GOT3 (cell line): ENCODE measurements around the gene C15orf61.

Source experiments
- DNase-seq: peaks from one replicate; lab custom pipeline; 2025; ENCODE audit warnings: mixed read lengths; lab: John Stamatoyannopoulos, UW

The C15orf61 gene

DNA sequence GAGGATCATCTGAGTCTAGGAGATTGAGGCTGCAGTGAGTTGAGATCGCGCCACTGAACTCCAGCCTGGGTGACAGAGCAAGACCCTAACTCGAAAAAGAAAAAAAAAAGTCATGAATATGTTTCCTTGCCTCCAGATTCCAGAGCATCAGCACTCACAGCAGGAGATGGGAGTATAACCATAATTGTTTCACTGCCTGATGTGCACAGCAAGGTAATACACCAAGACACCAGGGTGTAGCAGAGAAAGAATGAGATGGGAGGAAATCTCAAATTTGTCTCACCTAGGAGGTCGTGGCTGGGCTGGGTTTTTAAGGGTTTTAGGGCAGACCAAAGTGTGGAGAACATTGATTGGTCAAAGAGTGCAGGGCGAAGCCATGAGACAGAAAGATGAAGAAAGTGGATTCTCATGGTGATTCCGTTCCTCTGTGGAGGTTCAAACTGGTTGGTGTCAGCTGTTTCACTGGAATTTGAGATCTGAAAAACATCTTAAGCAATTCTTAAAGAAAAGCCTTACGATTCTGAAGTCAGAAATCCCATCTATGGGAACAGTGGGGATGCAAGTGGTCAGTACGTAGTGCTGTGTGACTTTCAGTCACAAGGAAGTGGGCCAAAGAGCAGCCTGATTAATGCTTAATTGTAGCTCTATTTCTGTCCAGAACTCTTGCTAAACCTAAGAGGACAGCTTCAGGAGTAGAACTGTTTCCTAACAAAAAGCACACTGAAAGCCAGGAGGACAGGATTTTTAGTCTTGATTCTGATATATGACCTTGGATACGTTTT, 7.8 kb upstream of the C15orf61 start:
- no peak for DNase-seq

- no peak for DNase-seq
Observed at GRCh38 chr15:67515090-67515489, 5.8 kb upstream of the C15orf61 start.

- DNase-seq = no peak
Observed at GRCh38 chr15:67515557-67515956, 5.4 kb upstream of the C15orf61 start.

DNA sequence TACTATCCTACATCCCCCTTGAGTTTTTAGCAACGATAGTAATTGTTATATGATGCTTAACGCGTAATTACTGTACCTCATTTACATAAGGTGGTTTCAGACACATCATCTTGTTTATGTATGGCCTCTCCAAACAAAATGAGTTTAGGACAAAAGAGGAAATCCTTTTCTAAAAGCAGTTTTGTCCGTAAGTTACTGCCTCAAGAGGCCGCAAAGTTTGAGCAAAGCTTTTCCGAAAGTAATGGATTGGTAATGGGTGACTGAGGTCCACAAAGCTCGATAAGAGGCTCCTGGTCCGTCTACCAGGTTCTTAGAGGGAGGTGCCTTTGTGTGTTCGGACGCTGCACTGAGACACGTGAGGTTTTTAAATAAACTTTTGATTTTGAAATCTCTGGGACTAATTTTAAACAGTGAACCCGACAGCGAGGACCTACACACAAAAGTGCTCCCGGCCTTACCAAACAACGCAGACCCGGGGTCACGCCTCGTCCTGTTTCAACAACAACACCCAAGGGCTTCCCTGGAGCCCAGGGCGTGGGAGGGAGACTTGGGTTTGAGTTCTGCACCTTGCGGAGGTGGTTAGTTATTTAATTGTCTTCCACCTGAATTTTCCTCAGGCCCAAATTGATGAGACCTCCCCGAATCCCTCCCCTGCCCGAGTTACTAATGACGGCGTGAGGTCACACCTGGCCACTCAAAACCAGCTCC, 456 bp upstream of the C15orf61 start:
- DNase-seq = no peak

DNA sequence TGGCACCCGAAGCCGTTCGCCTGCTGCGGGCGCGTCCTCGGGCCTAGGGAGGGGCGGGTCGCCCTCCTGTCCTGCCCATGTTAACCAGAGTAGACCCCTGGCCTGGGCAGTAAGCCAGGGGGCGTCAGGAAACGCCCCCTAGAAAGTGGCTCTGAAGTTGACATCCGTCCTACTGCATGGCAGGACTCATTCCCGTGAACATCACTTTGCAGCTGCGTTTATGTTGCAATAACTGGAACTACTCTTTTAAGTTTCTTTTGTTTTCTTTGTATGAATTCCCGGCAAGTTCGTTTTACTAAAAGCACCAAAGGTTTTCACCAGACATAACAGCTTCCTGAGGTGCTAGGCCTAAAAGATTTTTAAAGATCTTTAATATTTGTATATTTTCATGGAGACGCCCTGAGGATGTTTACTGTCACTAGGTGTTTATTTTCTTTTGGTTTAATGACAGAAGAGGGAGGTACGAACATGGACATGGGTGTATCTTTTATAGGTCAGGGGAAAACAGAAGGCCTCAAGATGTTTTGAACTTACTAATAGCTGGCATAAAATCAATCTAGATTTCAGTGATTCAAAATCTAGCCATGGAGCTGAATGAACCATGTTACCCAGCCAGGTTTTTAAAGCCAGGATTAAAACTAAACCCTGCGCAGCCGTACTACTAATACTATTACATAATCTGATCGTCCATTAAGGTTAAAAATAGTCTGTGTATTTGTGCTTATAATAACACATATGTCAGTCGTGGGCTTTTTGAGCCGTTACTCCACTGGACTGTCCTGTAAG, 1.0 kb downstream of the C15orf61 start:
- DNase-seq = no peak

- no peak for DNase-seq
Observed at GRCh38 chr15:67523330-67523729, 2.4 kb downstream of the C15orf61 start.

DNA sequence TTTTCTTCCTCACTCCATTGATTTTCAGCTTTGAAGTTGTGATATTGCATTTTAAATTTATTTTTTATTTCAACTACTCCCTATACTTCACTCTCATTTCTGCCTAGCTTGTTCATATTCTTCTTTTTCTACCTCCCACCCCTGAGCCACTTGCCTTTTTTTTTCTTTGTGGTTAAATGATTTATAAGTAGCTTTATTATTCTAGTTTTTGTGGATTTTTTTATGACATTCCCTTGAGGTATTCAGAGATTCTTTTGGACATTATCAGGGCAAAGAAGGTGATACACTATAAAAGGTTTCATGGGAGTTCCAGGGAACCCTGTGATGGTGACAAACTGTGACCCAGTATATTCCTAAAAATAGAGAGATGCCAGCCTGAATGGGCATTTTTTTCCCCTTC, 3.3 kb downstream of the C15orf61 start:
- no peak for DNase-seq

DNA sequence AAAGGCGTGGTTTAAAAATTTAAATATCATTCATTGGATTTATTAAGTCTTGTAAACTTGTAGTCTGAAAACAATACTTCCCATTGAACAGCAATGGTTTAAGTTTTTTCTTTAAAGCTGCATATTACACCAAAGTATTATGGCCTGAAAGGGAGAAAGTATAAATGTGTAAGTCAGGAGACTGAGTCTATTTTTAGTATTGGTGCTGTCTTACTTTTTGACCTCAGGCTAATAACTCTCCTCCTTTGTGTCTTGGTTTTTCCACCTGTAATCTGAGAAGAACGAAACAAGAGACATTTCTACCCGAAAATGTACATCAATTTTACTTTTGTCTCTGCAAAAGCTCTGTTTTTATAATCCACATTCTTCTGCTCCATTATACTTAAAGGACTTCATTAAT, 7.6 kb downstream of the C15orf61 start:
- no peak for DNase-seq

GRCh38 chr15:67531379-67531914, 10.5 kb downstream of the C15orf61 start:
- DNase-seq = no peak

DNA sequence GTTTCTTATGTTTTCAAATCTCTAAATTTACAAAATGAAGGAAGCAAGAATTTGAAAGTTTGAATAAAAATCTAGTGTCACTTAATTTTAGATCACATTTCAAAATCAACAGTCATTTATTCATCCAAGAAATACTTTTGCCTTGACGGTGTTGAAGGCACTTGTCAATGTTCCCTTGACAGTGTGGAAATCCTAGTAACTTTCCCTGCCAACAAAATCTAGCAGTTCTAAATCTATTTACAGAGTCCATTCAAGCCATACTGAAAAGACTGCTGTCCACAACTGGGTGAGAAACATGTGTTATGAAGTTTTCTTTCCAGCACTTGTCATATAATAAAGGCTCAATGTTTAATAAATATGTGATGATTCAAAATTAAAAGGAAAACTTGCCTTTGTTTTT, 12.9 kb downstream of the C15orf61 start:
- DNase-seq = no peak

GRCh38 chr15:67534360-67534759, 13.4 kb downstream of the C15orf61 start:
- no peak for DNase-seq

DNA sequence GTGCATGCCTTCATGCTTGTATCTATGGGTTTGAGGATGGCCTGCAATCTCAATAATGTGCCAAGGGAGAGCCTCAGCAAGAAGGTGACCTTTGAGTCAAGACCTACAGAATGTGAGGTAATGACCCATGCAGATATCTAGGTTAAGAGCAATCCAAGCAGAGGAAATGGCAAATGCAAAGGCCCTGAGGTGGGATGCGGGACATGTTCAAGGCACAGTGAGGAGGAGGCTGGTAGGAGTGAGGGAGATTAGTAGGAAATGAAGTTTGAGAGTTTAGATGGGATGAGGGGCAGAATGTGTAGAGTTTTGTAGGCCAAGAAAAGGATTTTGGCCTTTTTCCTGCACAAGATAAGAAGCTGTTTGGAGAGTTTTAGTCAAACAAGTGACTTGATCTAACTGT, 16.8 kb downstream of the C15orf61 start:
- no peak for DNase-seq

DNA sequence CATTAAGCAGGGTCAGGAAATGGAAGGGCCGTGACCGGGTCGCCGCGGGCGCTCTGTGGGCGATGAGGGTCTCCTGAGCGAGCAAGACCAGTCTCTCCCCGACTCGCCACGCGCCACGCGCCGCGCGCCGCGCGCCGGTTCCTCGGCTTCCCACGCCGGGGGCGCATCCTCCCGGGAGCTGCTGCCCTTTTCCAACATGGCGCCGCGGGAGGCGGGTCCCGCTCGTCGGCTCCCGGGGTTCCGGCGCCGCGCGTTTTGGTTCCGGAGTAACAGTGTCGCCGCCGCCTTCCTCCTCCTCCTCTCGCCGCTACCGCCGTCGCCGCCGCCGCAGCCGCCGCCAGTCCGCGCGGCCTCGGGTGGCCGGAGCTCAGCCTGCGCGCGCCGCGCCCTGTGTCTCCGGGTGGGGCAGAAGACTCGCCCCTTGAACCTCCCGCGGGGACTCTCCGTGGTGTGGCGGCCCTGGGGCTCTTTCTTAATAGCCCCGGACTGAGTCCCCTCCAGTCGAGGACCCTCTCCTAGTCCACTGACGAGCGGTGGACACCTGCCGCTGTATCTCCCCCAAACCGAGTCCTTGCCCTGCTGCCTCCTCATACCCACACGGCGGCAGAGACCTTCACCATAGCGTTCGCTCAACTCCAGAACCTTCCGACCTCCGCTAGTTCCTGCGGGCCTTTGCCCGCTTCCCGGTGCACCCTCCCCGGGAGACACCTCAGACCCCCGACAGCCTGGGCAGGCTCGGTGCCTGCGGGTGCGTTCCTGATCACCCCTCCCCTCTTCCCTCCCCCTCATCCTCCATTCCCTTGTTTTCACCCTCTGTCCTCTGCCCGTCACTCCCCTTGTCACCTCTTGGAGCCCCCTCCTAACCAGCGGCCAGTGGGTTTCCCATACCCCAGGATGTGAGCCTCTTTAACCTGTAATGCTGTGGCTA, 21.8 kb downstream of the C15orf61 start, which contains the start of gene MAP2K5:
TSS of gene MAP2K5 (plus strand) at position 284 of the 928 bp plus-strand sequence. CDS start at position 917, 633 bp downstream.
- peak; percentile 42 for DNase-seq

DNA sequence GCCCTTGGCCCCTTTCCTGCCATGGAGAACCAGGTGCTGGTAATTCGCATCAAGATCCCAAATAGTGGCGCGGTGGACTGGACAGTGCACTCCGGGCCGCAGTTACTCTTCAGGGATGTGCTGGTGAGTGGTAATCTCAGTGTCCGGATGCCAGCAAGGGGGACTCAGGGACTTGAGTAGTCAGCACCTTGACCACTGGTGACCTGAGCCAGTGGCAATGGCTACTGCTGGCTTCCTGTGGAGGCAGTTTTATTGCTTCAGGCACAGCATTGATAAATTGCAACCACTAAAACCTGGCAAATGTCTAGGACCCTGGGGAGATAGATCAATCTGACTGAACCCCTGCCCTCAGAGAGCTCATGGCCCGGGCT, 22.4 kb downstream of the C15orf61 start:
- no peak for DNase-seq

DNA sequence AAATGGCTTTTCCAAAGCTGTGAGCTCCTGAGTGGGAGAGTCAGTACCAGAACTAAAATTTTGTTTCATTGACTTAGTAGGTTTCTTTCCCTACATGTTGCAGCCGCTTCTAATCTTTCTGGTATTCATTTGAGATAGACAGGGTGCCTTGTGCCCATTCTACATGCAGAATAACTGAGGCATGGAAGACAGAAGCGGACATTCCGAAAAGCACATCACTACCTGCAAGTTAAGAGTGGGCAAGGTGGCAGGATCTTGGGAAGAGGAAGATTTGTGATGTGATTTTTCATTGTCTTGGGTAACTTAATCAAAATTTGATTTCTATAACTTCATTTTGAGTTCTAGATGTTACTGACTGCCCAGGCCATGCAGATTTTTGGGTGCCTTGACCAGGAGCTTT, 23.5 kb downstream of the C15orf61 start:
- no peak for DNase-seq

DNA sequence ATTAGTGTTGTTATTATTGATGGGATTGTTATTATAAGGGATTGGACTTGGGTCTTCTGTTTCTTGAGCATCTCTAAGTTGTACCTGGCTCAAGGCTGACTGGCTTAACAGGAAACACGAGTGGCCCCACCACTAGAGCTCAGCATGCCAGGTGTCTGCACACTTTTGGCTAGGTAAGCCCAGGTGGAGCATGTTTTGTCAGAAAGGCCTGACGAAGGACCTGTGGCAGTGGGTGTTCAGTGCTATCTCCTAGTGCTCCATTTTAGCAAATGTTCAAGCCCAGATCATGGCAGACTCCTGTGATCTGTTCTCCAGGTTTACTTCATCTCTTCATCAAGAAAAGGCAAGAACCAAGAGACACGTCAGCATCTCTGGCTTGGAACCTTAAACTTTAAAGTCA, 24.9 kb downstream of the C15orf61 start:
- no peak for DNase-seq

DNA sequence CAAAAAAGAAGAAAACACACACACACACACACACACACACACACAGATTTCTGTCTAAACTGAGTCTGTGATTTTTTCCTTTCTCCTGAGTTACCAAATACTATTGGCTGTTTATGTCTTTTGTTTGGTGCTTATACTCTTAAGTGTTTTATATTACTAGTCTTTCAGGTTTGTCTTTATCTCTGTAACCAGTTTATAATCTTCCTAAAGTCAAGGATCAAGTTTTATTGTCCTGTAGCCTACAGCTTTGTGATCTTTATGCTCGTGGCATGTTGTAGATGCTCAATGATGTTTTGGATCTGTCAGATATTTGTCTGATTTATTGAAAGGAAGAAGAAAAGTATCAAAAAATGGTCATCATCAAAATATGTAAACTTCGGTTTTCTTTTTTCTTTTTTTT, 26.1 kb downstream of the C15orf61 start:
- no peak for DNase-seq

GRCh38 chr15:67547836-67548235, 26.9 kb downstream of the C15orf61 start:
- DNase-seq = no peak

DNA sequence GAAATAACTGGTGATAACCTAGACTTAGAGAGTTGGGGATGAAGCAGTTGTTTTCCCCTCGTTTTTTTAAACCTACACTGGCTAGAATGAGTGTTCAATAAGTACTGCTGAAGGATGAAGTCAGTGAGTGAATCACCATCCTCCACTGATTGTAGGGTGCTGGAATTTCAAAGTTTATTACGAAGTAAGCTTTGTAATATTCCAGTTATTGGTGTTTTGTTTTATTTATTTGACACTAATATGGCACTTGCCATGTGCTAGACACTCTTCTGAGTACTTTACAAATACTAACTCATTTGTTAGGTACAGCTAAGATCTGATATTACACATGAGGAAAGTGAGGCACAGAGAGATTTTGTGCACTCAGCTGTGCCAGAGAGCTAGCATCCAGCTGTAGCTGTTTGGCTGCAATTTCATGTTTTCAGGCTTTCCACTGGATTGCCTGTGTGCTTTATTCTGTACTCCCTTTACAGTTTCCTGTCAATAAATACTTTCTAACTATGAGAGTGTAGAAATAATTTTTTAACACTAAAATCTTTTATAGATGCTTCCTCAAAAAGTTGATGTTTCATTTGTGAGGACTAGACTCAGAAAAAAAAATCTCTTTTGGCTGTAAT, 27.4 kb downstream of the C15orf61 start:
- DNase-seq = no peak

DNA sequence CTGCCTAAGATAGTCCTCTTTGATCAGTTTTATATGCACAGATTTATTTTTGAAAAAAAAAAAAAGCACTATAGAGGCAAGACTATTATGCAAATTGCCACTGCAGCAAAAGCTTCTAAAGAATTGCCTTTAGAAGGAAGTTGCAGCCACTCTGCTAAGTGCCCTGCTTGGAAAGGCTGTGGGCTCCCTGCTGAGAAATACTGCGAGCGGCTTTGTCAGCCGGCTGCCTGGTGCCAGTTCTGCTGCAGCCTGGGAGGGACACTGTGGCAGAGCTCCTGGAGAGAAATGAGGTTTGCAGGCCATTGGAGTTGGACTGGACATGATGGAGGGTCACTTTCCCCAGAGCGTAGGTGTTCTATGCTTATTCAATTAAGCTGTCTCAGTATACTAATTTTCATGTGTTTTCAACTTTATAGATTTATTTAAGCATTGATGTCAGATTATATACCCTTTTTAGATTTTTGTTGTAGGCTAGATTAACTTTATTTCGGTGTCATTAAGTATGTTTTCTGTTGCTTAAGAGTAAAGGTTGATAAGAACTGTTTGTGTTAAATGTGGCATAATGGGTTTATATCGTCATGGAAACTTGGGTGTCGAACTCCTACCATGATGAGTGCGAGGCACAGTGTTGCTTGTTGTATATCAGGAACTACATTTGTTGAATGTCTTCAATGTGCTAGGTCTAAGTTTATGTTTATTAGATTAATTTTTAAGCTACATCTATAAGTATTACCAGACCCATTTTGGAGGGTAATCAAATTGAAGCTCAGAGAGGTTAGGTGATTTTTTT, 28.1 kb downstream of the C15orf61 start:
- no peak for DNase-seq
